Measurements from ENCODE around the gene NEK6. TPM values are rescaled to one million over a fixed set of nuclear protein-coding genes. Genes with fewer than 3 reads are reported as not detected.

NEK6 gene
- total RNA-seq, 1 donor from 2014 or later = 43.9 TPM

DNA sequence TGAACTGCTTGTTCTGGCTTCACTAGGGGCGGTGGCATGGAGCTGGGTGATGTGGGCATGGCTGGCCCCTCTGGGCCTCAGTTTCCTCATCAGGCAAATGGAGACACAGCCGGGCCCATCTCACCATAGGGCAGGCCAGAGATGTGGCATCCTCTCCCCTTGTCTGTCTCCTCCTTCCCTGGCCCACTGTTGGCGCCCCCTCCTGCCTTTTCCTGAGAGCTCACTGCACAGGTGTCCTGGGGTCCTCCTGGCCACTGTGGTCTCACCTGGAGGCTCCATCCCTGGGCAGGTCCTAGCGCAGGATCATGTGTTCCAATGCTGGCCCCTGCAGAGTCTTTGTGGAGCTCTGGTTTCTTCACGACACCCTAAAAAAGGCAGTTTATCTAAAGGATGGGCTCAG lies 53.5 kb downstream of the NEK6 start:
- Mint-ChIP-seq H3K27ac (ENCODE audit: unreplicated experiment) (no peak overlapping the region), H3K4me3 (ENCODE audit: unreplicated experiment) (no peak overlapping the region), H3K36me3 (ENCODE audit: low read depth, unreplicated experiment) (no peaks in the 10 kb centered on the region)

DNA sequence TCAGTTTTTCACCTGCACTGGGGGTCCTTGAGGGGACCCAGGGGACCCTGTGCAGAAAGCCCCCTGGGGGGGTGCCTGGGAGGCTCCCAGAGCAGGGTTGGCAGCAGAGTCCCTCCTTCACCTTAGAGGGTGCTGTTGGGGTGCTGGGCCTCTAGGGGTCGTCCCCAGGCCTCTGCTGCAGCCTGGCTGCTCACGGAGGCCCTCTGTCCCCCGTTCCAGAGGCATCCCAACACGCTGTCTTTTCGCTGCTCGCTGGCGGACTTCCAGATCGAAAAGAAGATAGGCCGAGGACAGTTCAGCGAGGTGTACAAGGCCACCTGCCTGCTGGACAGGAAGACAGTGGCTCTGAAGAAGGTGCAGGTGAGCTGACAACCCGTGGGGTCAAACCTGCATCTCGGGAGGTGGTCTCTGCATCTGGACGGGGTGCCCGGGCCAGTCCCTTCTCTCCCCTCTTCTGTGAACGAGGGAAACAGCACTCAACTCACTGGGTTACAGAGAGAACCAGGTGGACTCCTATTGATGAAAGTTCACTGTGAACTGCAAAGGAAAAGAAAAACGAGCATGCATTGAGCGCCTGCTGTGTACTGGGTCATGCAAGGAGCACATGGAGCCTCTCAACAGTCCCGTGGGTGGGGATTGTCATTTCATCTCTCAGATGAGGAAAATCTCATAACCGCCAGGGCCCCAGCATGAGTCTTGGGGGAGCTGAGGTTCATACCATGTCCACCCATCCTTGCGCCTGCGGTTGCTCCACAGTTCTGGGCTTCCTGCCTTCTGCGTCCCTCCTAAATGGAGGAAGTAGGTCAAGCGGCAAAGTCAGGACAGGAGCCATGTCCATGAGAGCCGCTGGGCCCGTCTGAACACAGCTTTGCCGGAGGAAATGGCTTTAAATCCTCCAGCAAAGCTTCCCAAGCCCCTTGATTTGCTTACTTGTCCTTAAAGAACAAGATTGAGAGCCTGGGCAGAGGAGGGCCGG lies 54.8 kb downstream of the NEK6 start:
- Mint-ChIP-seq H3K9me3 (ENCODE audit: unreplicated experiment) (no peaks in the 10 kb centered on the region), H3K4me1 (ENCODE audit: unreplicated experiment) (peaks cover 4% of the 10 kb centered on the region), H3K4me3 (ENCODE audit: unreplicated experiment) (no peak overlapping the region), H3K27ac (ENCODE audit: unreplicated experiment) (no peak overlapping the region), H3K36me3 (ENCODE audit: low read depth, unreplicated experiment) (peaks cover 2% of the 10 kb centered on the region), H3K27me3 (ENCODE audit: unreplicated experiment) (peaks cover 5% of the 10 kb centered on the region)
- TF ChIP-seq, protein P1, sequence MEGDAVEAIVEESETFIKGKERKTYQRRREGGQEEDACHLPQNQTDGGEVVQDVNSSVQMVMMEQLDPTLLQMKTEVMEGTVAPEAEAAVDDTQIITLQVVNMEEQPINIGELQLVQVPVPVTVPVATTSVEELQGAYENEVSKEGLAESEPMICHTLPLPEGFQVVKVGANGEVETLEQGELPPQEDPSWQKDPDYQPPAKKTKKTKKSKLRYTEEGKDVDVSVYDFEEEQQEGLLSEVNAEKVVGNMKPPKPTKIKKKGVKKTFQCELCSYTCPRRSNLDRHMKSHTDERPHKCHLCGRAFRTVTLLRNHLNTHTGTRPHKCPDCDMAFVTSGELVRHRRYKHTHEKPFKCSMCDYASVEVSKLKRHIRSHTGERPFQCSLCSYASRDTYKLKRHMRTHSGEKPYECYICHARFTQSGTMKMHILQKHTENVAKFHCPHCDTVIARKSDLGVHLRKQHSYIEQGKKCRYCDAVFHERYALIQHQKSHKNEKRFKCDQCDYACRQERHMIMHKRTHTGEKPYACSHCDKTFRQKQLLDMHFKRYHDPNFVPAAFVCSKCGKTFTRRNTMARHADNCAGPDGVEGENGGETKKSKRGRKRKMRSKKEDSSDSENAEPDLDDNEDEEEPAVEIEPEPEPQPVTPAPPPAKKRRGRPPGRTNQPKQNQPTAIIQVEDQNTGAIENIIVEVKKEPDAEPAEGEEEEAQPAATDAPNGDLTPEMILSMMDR (IDR thresholded peaks at IDR 0.05; ENCODE audit: unreplicated experiment) = no peak
- no peak for DNase-seq (ENCODE audit: low spot score)

More for the DNA sequence above, 53.5 kb downstream of the NEK6 start:
- no peak for DNase-seq (ENCODE audit: low spot score)
- peaks cover 5% of the 10 kb centered on the region for H3K27me3 Mint-ChIP-seq (ENCODE audit: unreplicated experiment)
- H3K4me1 Mint-ChIP-seq (ENCODE audit: unreplicated experiment) = peaks cover 4% of the 10 kb centered on the region
- TF ChIP-seq, protein P1 (IDR thresholded peaks at IDR 0.05; ENCODE audit: unreplicated experiment) = no peak
- H3K9me3 Mint-ChIP-seq (ENCODE audit: unreplicated experiment) = no peaks in the 10 kb centered on the region

DNA sequence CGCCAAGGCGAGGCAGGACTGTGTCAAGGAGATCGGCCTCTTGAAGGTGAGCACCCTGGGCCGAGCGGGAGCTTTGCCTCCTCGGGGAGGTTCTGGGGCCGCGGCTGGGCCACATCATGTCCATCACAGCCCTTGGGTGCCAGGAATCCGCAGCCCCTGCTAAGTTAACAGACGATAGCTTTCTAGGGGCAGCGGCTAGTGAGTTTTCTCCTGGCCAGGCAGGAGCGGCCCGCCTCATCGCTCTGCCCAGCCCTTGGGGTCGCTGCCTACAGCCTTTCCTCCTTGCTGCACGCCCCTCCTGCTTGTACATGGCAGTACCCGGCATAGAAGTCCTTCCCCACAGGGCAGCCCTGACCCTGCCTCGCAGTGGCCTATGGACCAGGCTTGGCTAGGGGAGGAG lies 56.2 kb downstream of the NEK6 start:
- Mint-ChIP-seq H3K4me1 (ENCODE audit: unreplicated experiment) (peaks cover 4% of the 10 kb centered on the region), H3K27ac (ENCODE audit: unreplicated experiment) (no peak overlapping the region), H3K4me3 (ENCODE audit: unreplicated experiment) (no peak overlapping the region), H3K36me3 (ENCODE audit: low read depth, unreplicated experiment) (peaks cover 4% of the 10 kb centered on the region), H3K27me3 (ENCODE audit: unreplicated experiment) (peaks cover 5% of the 10 kb centered on the region), H3K9me3 (ENCODE audit: unreplicated experiment) (no peaks in the 10 kb centered on the region)
- TF ChIP-seq, protein P1 (IDR thresholded peaks at IDR 0.05; ENCODE audit: unreplicated experiment) = no peak
- no peak for DNase-seq (ENCODE audit: low spot score)

DNA sequence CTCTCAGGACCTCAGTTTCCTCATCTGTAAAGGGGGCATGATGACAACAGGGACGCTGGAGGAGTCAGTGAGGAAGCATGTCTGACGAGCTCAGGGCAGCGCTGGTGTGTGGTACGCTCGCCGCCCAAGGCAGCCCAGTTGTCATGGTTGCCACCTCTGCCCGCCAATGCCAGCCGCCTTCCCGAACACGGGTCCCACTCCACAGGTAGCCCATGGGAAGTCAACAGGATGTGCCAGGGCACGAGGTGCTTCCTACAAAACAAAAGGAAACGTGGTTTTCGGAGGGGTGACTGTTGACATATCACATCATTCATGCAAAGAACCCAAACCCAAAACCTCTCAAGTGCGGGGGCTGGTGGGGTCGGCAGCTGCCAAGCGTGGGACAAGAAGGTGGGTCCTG lies 58.1 kb downstream of the NEK6 start:
- H3K36me3 Mint-ChIP-seq (ENCODE audit: low read depth, unreplicated experiment) = peaks cover 4% of the 10 kb centered on the region
- H3K4me3 Mint-ChIP-seq (ENCODE audit: unreplicated experiment) = no peak overlapping the region
- TF ChIP-seq, protein P1 (IDR thresholded peaks at IDR 0.05; ENCODE audit: unreplicated experiment) = no peak
- no peak overlapping the region for H3K27ac Mint-ChIP-seq (ENCODE audit: unreplicated experiment)
- no peak for DNase-seq (ENCODE audit: low spot score)
- peaks cover 10% of the 10 kb centered on the region for H3K27me3 Mint-ChIP-seq (ENCODE audit: unreplicated experiment)
- no peaks in the 10 kb centered on the region for H3K9me3 Mint-ChIP-seq (ENCODE audit: unreplicated experiment)
- H3K4me1 Mint-ChIP-seq (ENCODE audit: unreplicated experiment) = peaks cover 4% of the 10 kb centered on the region
